HG03521 (cell line): ENCODE results near the gene MYO5B.

Experiments used
- ATAC-seq: cut with Tn5 transposase; IDR thresholded peaks from one replicate; pipeline ENCODE4 v1.9.1; 2021; ENCODE audit warnings: mild to moderate bottlenecking, moderate library complexity; ENCODE audit not compliant: unreplicated experiment

Gene MYO5B

DNA sequence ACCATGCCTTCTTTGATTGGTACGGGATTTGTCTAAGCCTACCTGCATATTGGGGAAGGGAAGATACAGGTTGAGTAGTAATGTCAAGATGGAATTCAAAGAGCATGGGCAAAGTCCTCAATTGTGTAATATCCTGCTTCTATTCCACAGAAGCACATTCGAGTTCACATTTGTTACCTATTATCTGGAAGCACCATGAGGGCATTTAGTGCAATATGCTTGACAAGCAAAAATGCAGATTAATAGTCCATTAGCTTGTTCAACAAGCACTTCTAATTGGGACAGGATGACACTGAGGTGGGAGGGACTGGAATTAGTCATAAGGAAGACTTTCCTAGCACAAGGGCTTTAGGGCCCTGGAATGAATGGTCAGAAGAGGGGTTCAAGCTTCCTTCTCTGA lies 40.5 kb downstream of the MYO5B start:
- no peak for ATAC-seq

DNA sequence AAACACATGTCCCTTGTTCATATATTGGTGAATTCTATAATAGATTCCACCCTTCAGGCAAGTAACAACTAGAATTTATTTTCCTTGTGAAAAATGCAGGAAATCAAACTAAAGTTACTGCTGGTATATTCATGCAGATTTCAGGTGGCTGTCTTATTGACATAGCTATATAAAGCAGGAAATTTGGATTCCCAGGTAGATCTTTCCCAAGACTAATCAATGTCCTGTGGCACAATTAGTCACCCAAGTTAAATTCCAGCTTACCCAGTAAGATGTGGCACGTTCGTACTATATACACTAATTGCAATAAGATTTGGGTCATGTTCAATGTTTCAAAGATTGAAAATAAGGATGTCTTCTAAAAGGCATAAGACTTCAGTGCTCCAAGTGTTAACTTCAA lies 42.0 kb downstream of the MYO5B start:
- no peak for ATAC-seq

DNA sequence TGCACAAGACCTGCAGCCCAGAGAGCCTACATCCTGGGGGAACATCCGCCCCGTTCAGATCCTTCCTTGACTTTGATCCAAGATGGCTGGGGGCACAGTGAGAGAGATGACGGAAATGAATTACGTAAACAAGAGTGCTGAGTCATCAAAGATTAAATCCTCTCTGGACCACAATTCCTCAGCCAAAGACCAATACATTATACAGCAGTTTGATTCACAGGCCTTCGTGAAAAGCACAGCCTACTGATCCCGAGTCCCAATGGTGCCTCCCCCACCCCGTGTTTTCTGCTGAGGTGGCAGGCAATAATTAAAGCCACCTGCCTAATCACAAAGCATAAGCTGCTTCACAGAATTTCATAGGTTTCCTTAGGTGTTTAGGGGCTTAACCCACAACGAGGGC lies 43.0 kb downstream of the MYO5B start:
- ATAC-seq = no peak

DNA sequence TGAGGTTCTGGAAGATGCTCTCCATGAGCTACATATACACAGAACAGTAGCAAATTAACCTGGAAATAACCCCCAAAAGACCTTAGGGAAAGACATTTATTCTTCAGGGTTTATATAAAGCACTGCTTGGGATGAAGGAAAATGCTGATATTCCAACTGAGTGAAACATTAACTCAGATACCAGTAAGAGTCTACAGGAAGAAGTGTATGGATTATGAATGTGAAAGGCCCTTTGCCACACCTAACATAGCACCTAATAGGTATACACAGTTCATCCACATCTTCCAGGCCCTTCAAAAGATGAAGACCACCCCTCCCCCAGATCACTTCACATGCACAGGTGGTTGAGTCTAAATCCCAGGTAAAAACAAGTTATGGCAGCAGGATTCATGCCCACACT lies 50.4 kb downstream of the MYO5B start:
- no peak for ATAC-seq

DNA sequence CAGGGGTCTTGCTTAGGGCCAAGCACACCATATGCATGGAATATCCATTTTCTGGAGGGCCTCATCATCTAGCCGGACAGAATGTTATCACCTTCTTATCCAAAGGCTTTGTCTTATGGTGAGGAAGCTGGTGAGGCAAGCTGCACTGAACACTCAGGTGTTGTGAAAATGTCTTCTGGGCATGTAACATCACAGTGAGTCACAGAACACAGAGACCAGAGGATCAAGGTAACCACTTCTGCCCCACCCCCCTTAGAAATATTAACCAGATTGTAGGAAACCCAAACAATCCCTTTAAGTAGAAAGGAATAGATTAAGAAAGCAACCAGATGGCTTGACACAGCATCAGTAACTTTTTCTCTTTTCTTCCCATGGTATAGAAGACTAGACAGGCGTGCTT lies 51.1 kb downstream of the MYO5B start:
- ATAC-seq = no peak

DNA sequence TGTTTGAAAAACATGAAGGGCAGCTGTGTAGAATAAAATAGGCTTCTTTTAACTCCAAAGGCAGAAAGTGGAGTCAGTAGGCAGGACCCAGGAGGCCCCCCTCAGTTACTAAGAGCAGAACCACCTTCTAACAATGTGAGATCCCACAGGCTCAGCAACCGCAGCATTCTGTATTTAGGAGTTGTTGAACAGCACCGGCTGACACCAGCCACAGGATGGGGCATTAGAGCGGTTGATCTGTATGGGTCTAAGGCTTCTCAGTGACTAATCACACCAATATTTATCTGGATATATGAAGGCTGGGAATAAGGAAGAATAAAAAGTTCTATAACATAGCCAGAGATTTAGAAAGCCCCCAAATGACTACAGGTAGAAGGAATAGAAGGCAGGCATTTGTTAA lies 51.7 kb downstream of the MYO5B start:
- ATAC-seq = no peak

DNA sequence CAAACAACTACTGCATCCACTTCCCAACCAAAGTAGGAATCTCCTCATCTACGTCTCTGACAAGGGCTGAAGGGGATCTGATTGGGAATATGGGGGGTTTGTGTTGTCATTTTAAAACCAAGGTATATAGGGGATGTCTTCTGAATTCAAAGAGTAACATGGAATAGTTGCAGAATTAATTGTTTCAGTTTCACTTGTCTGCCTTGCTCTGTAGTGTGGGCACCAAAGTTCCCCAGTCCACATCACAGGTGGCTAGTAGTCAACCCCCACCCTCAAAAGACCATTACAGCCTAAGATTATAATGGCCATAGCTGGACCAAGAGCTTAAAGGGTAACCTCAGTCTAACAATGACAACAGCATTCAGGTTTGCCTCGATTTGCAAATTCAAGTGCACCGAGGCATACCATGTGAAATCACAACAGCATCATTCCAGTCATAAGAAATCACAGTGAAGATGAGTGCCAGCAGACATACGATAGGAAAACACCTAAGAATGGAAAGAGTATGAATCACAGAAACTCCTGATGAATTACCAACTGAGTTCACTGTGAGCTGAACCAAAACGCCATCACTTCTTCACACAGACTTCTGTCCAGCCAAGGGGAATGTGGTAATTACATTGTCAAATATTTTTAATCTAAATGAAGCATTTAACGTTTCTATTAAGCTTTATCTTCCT lies 52.4 kb downstream of the MYO5B start:
- no peak for ATAC-seq

DNA sequence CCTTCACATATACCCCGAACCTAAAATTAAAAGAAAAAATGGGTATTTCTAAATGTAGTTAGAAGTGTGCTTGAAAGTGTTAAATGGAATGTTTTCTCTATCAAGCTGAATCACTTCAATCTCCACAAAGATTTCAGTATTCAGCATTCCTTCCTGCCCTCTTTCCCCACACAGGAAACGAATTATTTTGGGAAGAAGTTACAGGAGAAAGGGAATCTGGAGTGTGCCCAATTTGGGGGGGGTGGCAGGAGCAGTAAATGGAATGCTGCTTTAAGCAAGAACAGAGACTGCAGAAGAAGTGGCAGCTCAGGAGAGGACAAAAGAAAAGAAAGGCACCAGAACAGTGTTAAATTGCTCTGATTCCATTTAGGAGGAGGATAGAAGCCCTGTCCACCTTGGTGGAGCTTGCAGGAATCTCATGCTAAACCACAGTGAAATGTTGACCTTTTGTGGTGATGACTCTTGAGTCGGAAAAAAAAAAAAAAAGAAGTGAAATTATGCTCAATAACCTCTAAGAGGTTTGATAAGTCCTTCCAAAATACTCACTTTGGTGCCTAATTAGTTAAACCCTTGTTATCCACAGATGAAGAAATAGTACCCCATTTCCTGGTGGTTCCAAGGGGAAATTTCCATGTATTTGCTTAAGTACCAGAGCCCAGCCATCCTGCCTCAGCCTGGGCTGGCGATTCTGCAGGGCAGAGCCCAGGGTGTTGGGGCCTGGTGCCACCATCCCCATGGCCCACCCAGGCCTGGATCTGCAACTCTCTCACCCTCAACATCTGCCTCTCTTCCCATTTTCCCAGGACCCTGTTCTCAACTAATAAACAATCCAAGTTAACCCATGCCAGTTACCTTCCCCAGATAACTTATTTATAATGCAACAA lies 56.5 kb downstream of the MYO5B start:
- no peak for ATAC-seq

DNA sequence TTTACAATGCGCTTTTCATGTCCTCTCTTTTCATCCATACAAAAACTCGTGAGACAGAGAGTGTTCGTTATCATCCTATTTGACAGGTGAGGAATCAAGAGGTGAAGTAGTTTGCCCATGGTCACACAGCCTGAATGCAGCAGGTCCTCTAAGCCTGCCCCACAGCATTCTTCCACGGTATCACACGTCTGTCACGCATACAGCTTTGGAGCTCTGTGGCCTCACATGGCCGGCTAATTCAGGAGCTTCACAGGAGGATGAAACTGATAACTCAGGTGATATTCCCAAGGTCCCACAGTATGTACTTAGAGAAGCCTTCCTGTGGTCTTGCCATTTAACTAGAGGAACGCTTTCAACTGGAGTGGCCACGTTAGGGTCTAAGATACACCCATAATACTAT lies 59.0 kb downstream of the MYO5B start:
- ATAC-seq = no peak

DNA sequence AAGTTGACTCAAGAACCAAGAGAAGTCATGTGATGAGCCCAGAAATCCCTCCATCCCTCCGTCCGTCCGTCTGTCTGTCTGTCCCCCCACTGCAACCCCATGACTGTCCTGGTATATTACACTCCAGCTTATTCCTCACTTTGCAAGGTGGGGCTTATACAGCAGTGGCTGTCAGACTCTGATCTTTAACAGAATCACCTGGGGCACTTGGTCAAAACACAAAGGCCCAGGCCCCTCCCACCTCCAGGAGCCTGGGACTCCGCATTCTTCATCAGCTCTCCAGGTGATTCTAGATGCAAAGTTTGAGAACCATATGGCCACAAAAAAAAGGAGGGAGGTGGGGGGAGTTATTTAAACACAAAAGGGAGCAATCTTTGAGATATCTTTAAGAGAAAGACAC lies 61.4 kb downstream of the MYO5B start:
- no peak for ATAC-seq

DNA sequence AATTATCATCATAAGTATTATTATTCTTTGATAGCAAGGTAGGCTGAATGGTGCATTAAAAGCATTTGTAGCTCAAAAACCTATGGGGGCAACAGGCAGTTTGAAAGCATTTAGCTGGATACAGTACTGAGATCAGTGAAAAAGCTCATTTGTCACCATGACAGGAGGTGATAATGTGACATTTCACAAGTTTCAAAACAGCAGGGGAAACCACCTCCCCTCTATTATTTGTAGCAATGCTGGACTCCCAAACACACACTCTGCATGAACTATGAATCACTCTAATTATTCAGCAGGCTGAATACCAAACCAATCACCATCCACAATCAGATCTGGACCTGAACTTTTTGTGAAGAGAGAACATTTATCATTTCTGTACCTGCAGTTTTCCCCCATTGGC lies 63.4 kb downstream of the MYO5B start:
- ATAC-seq = no peak

DNA sequence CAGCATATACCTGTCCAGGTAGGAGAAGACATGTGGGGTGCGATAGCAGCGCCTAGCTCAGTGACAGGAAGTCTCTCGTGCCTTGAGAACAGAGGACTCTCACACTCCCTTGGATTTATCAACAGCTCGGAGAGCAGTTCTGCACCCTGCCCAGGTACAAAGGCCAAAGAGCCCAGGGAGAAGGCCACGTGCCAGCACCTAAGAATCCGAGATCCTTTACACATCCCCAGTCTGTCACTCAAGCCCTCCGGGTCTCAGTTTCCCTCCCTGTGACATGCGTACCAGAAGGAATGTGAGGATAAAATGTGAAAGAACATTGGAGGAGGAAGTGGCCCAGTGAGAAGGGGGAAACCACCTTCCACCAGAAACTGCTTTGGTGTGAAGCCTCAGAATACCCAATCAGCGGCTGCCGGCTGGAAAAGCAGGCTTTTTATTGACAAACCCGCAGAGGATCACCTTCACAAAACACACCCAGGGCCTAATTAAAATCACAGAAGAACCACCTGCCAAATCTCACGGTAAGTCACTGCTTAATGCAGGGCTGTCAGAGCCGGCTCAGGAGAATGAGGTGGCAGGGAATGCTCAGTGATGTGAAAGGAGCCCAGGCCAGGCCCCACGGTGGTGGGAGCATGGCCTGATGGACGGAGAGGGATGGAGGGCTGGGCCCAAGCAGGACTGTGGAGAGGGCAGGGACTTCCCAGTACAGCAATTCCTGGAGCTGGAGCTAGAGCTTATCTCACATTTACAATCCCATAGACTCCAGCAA lies 66.3 kb downstream of the MYO5B start:
- ATAC-seq = no peak

DNA sequence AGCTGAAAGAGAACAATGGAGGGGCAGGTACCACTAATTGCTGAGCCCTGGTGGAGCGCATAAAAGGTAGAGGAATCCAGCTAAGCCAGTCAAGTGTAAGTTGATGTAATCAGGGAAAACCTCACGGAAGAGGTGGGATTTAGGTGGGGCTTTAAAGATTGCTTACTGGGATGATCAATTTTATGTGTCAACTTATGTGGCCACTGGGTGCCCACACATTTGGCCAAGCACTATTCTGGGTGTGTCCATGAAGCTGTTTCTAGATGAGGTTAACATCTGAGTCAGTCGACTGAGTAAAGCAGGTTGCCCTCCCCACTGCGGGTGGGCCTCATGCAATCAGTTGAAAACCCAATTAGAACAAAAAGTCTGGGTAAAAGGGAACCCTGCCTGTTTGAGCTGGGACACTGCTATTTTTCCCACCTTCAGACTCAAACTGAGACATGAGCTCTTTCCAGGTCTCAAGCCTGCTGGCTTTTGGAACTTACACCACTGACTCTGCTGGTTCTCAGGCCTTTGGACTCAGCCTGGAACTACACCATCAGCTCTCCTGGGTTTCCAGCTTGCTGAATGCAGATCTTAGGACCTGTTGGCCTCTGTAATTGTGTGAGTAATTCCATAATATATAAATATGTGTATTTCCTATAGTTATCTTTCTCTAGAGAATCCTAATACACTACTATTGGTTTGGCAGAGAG lies 67.3 kb downstream of the MYO5B start:
- ATAC-seq = no peak

DNA sequence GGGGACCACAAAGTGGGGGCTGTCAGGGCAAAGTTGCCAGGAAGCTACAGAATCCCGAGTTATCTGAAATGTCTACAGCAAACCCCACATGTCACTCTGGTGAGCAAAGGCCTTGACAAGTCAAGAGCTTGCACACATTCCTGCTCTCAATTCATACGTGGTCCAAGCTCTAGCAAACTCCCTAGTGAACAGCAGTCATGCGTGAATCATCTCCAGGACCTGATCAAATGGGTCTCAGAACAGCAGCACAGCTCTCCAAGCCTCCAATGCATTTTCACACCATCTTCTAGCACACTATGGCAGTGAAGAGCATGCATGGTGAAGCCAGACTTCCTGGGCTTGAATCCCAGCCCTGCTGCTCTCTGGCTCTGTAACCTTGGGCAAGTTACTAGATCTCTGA lies 68.5 kb downstream of the MYO5B start:
- ATAC-seq = no peak

DNA sequence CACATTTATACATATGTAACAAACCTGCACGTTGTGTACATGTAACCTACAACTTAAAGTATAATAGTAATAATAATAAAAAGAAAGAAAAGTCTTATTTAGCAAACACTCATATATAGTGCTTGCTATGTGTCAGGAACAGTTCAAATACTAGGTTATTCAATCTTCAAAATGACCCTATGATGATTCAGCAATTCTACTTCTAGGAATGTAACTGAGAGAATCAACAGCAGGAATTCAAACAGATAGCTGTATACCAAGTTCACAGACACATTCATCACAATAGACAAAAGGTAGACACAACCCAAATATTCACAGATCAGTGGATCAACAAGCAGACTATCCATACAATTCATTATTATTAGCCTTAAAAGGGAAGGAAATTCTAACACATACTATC lies 69.5 kb downstream of the MYO5B start:
- no peak for ATAC-seq

DNA sequence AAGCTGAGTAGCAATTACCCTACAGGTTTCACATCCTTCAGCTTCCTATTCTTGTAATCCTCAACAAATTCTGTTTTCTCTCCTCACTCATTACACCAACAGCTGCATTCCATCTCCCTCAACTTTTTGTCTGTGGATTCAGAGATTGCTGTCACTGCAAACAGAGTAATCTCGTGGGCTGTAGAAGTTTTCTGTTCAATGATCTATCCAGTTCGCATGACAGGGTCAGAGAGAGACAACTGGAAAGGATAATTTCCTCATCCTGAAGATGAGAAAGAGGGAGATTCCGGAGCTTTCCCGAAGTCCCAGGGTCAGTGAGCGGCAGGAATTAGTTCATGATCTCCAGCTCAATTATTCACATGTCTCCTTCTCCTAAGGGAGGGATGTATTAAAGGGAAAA lies 75.7 kb downstream of the MYO5B start:
- no peak for ATAC-seq

DNA sequence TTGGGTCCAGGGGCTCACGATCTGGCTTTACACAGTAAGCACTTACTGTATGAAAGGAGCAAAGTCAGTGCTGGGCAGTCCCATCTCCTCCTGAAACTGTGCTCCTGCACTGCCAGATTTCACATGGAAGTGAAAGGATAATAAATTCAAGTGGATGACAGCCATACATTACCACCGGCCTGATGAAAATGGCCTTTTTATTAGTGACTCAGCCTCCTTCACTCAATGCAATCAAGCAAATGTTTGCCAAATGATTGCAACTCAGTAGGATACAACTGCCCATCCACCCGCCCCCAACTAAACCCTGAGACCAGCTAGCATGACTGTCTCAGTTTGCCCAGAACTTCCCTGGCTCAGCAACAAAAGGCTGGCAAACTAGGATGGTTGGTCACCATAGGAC lies 77.1 kb downstream of the MYO5B start:
- no peak for ATAC-seq

DNA sequence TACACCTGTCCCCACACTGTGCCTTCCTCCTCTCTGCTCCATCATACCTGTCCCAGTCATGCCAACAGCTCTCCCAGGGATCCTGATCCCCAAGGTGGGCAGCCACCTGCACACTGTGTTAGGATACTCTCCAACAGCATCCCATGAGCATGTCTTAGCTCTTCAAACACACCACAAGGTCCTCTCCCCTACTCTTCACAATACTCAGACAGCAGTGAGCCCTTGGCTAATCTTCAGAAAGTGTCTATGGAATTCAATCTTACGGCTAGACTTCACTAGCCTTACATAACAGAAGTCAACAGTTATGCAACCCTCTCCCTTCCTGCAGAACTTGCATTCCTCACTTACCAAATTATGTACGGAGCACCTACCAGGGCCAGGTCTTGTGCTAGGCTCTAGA lies 79.9 kb downstream of the MYO5B start:
- no peak for ATAC-seq

DNA sequence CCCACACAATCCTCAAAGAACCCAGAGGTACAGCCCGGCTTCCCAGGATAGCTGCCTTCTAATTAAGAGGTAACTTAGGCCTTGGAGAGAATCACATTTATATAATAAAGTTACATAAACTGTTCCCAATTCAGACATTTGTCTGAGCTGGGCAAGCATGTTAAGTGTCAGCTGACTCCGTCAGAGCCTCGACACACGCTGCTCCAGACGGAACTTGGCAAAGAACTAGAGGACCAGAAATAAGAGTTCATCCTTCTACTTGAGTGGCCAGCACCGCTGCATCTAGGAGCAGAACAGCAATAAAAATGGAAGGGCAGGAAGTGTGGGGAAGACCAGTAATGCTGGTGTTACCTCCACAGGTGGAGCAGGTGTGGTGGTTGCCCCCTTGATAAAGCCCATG lies 80.5 kb downstream of the MYO5B start:
- ATAC-seq = no peak

DNA sequence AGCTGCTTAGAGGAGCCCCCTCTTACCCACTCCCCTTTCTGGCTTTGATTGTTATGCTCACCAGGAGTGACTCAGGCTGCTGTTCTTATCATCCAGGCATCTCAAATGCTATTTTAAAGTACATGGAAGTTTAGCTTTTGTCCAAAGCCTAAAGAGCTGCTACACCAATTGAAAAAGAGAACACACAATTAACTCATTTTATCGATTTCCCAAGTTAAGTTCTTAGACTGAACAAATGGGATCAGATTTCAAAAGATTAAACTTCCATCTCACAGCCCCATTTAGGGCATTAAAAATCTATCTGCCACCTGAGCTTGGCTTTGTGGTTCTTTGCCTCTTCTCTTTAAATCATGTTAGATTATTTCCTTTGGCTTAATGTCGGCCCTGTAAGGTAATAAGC lies 81.2 kb downstream of the MYO5B start:
- no peak for ATAC-seq

DNA sequence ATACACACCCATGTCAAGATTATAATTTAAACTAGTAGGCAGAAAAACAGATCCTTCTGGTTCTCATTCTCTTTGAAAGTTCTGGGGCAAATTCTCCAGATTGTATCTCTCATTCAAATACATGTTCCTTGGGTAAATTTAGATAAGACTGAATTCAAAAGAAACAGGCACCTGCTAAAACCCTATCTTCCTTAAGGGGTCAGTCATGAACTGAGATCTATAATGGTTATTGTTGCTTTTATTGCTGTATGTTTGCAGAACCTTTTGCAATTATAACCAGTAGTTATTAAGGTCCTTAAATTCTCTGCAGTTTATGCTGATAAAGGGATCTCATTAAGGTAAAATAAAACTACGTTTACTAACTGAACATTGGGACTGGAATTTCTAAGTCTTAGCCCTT lies 83.5 kb downstream of the MYO5B start:
- no peak for ATAC-seq
